SU-DHL-6 (cell line): ENCODE data around the gene FRAS1.

ENCODE experiments used
- EZH2phosphoT487 ChIP-seq: fragments of 200-600 bp; sonication (generic), shearing (Covaris generic); conservative IDR thresholded peaks from 2 replicates; pipeline ENCODE4 v1.6.1; 2018; ENCODE audit warnings: mild to moderate bottlenecking, antibody characterized with exemption, low read length, moderate library complexity, mixed read lengths
- TF ChIP-seq, protein P1 (sequence below): fragments of 200-600 bp; sonication (generic); IDR thresholded peaks from one replicate; pipeline ENCODE4 v1.5.1; 2017; ENCODE audit warnings: antibody characterized with exemption, mild to moderate bottlenecking, low read length, moderate library complexity; ENCODE audit not compliant: insufficient read depth, poor library complexity, severe bottlenecking

- TF ChIP-seq, protein P1, sequence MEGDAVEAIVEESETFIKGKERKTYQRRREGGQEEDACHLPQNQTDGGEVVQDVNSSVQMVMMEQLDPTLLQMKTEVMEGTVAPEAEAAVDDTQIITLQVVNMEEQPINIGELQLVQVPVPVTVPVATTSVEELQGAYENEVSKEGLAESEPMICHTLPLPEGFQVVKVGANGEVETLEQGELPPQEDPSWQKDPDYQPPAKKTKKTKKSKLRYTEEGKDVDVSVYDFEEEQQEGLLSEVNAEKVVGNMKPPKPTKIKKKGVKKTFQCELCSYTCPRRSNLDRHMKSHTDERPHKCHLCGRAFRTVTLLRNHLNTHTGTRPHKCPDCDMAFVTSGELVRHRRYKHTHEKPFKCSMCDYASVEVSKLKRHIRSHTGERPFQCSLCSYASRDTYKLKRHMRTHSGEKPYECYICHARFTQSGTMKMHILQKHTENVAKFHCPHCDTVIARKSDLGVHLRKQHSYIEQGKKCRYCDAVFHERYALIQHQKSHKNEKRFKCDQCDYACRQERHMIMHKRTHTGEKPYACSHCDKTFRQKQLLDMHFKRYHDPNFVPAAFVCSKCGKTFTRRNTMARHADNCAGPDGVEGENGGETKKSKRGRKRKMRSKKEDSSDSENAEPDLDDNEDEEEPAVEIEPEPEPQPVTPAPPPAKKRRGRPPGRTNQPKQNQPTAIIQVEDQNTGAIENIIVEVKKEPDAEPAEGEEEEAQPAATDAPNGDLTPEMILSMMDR, result no peak
- TF ChIP-seq EZH2phosphoT487, result no peak
Measured at GRCh38 chr4:78519962-78520361, 462.8 kb downstream of the FRAS1 start.
